Transverse colon (tissue), 4 donors: ENCODE measurements around the gene AXIN1. TPM values are rescaled to one million over a fixed set of nuclear protein-coding genes. Genes with fewer than 3 reads are reported as not detected.

Source experiments
- DNase-seq: peaks from one replicate; pipeline ENCODE4 v3.0.0-alpha.2; 2019
- H3K27ac ChIP-seq, 4 donors: fragments of 200-600 bp; sonication (generic); 2 replicates each; pipeline ENCODE4 v1.5.1; 2016 to 2018; ENCODE audit warnings: inconsistent platforms in 4 of 4
- H3K27me3 ChIP-seq: fragments of 200-600 bp; sonication (generic); 2 replicates; pipeline ENCODE4 v1.5.1; 2017; ENCODE audit warnings: inconsistent platforms
- H3K36me3 ChIP-seq, 4 donors: fragments of 200-600 bp; sonication (generic); 2 replicates each; pipeline ENCODE4 v1.5.1; 2017 to 2019; ENCODE audit warnings: inconsistent platforms in 4 of 4
- H3K4me1 ChIP-seq, 4 donors: fragments of 200-600 bp; sonication (generic); 2 replicates each; pipeline ENCODE4 v1.5.1; 2017 to 2020; ENCODE audit warnings: inconsistent platforms in 4 of 4
- H3K4me3 ChIP-seq, 4 donors: fragments of 200-600 bp; sonication (generic); 1 replicate in 1 of 4; 2 replicates in 3 of 4; pipeline versions ENCODE4 v1.5.1 to v1.6.1; 2017 to 2019; ENCODE audit warnings: inconsistent platforms in 4 of 4
- H3K9me3 ChIP-seq, 2 donors: fragments of 200-600 bp; sonication (generic); 2 replicates each; pipeline ENCODE4 v1.5.1; 2017 to 2019; ENCODE audit warnings: inconsistent platforms in 2 of 2
- EP300 ChIP-seq: sonication (generic); formaldehyde crosslinking; IDR thresholded peaks from one replicate; pipeline ENCODE4 v1.6.1; 2017; ENCODE audit warnings: antibody characterized with exemption, low read depth
- POLR2A ChIP-seq: fragments of 450-650 bp; IDR thresholded peaks from one replicate; pipeline ENCODE4 v1.6.1; 2016; ENCODE audit warnings: antibody characterized with exemption, mild to moderate bottlenecking, moderate library complexity
- POLR2AphosphoS5 ChIP-seq, 3 donors: sonication (generic); formaldehyde crosslinking; IDR thresholded peaks; one replicate each; pipeline ENCODE4 v1.6.1; 2016; ENCODE audit warnings: antibody characterized with exemption in 3 of 3
- WGBS, 2 donors: methylation state at CpG; one replicate each; pipeline ENCODE4 v1.1.5; 2018; ENCODE audit warnings: low coverage in 1 of 2; 5-methylcytosine and 5-hydroxymethylcytosine counted together
- in situ Hi-C, 4 donors: fragments of 200-750 bp; cut with MboI; loops; one replicate each; pipeline versions ENCODE4 v1.15.0 to v1.15.1; 2017; ENCODE audit warnings: low sequenced_read_pairs in 3 of 4, low pct_ligation_motif_present in 1 of 4, low pct_unique_long_range_greater_than_20kb in 1 of 4
- intact Hi-C: fragments of 100-400 bp; cut with DNase I; formaldehyde crosslinking; loops from one replicate; pipeline ENCODE4 v1.15.1; 2023; ENCODE audit warnings: low total_unique reads
- total RNA-seq, 4 donors: library from RNA; depleted of rRNA; stranded (reverse); fragments of >200 nt; gene quantifications; one replicate each; pipeline ENCODE4 v1.1.0, GENCODE V29; 2016
- TF ChIP-seq, protein P1 (sequence below), 5 experiments: fragments of 200-600 bp in 3 of 5; fragments of 450-650 bp in 2 of 5; sonication (generic) in 3 of 5; IDR thresholded peaks; 1 replicate in 2 of 5; 2 replicates in 3 of 5; pipeline ENCODE4 v1.5.1; 2016 to 2017; ENCODE audit warnings: antibody characterized with exemption in 5 of 5, inconsistent platforms in 3 of 5, mild to moderate bottlenecking in 2 of 5, moderate library complexity in 1 of 5

Gene AXIN1
- total RNA-seq, 4 donors from 2014 or later, result 41.4 to 73.7 (median 58.7) TPM

DNA sequence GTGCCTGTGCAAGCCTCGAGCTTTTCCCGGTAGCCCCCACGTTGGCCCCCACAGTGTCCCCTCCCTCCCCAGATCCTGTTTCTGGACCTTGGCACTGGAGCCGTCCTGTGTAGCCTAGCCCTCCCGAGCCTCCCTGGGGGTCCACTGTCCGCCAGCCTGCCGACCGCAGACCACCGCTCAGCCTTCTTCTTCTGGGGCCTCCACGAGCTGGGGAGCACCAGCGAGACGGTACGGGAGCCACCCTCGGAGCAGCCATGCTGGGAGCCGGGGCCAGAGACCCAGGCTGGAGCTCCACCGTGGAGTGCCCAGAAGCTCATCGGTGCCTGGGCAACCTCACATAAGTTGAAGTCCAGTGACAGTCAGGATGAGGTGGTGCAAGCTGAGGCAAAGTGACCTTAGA, 88.6 kb downstream of the AXIN1 start:
- DNase-seq, result no peak

DNA sequence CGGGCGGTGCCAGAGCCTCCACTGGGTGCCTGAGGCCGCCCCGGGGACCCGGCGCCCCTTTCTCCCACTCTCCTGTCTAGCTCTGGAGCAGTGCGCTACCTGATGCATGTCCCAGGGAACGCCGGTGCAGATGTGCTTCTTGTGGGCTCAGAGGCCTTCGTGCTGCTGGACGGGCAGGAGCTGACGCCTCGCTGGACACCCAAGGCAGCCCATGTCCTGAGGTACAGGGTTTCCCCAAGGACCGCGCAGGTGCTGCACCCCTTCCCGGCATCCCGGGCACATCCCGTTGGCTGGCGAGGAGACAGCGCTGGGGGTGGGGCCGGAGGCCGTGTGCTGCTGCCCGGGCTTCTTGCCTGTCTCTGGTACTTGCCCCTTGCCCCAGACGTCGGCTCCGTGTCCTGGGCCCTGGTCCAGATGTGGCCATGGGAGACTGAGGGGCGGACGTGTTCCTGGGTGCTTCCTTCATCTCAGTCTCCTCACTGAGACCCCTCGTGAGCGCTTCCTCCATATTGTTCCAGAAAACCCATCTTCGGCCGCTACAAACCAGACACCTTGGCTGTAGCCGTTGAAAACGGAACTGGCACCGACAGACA, 89.2 kb downstream of the AXIN1 start:
- Histone ChIP-seq H3K9me3 (no peaks in the 10 kb centered on the region), H3K27me3 (no peaks in the 10 kb centered on the region), H3K4me1 (peaks cover 0 to 7% (median 4%) of the 10 kb centered on the region in 4 donors), H3K27ac (no peak overlapping the region), H3K36me3 (peaks cover 0 to 29% (median 7%) of the 10 kb centered on the region in 4 donors), H3K4me3 (no peak overlapping the region)
- 93% methylated on average over 33 of the region's 35 CpGs; no CpG with 5 or more reads in 1 of the 2 donors for WGBS, 2 donors
- intact Hi-C loops, result no loop called here
- TF ChIP-seq, protein P1, sequence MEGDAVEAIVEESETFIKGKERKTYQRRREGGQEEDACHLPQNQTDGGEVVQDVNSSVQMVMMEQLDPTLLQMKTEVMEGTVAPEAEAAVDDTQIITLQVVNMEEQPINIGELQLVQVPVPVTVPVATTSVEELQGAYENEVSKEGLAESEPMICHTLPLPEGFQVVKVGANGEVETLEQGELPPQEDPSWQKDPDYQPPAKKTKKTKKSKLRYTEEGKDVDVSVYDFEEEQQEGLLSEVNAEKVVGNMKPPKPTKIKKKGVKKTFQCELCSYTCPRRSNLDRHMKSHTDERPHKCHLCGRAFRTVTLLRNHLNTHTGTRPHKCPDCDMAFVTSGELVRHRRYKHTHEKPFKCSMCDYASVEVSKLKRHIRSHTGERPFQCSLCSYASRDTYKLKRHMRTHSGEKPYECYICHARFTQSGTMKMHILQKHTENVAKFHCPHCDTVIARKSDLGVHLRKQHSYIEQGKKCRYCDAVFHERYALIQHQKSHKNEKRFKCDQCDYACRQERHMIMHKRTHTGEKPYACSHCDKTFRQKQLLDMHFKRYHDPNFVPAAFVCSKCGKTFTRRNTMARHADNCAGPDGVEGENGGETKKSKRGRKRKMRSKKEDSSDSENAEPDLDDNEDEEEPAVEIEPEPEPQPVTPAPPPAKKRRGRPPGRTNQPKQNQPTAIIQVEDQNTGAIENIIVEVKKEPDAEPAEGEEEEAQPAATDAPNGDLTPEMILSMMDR (IDR thresholded peaks at IDR 0.05), result no peak
- TF ChIP-seq EP300 (no peak), POLR2A (no peak), POLR2AphosphoS5 (IDR thresholded peaks at IDR 0.05) (no peak)
- DNase-seq, result no peak
- in situ Hi-C loops, result no loop called here

More for the DNA sequence above, 88.6 kb downstream of the AXIN1 start:
- H3K4me3 ChIP-seq, result no peak overlapping the region
- H3K27ac ChIP-seq, result no peak overlapping the region
- intact Hi-C loops, result no loop called here
- H3K36me3 ChIP-seq, result peaks cover 0 to 29% (median 7%) of the 10 kb centered on the region in 4 donors
- TF ChIP-seq, protein P1 (IDR thresholded peaks at IDR 0.05), result no peak
- no peak for TF ChIP-seq POLR2A
- TF ChIP-seq EP300, result no peak
- no peak for TF ChIP-seq POLR2AphosphoS5 (IDR thresholded peaks at IDR 0.05)
- H3K4me1 ChIP-seq, result peaks cover 0 to 11% (median 5%) of the 10 kb centered on the region in 4 donors
- H3K27me3 ChIP-seq, result no peaks in the 10 kb centered on the region
- no peaks in the 10 kb centered on the region for H3K9me3 ChIP-seq
- WGBS, 2 donors, result 89% methylated on average over 17 of the region's 17 CpGs; no CpG with 5 or more reads in 1 of the 2 donors
- in situ Hi-C loops, result no loop called here

DNA sequence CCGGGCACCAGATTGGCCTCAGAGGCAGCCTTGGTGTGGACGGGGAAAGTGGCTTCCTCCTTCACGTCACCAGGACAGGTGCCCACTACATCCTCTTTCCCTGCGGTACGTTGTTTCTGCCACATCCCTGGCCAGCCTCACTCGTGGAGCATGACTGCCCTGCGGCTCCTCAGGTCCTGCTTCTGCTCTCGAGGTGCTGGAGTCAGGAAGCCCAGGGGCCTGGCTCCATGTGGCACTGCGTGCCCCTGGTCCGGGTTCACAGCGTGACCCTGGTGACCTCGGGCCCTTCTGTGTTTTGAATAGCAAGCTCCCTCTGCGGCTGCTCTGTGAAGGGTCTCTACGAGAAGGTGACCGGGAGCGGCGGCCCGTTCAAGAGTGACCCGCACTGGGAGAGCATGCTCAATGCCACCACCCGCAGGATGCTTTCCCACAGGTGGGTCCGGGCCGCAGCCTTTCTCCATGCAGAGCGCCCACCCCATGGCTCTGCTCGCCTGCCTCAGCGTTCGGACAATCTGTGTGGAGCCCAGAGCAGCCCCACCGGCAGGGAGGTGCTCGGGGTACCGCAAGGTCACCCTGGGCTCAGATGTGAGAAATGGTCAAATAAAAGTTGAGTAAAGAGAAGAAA, 90.3 kb downstream of the AXIN1 start:
- 93 to 100% methylated on average over 3 to 28 of the region's 29 CpGs for WGBS, 2 donors
- Histone ChIP-seq H3K9me3 (no peaks in the 10 kb centered on the region), H3K27me3 (no peaks in the 10 kb centered on the region), H3K4me3 (no peak overlapping the region), H3K27ac (no peak overlapping the region), H3K36me3 (peaks cover 0 to 29% (median 7%) of the 10 kb centered on the region in 4 donors), H3K4me1 (peaks cover 0 to 5% (median 0%) of the 10 kb centered on the region in 4 donors)
- DNase-seq, result no peak
- intact Hi-C loops (no loop called here), in situ Hi-C loops (no loop called here)
- no peak for TF ChIP-seq EP300
- no peak for TF ChIP-seq POLR2AphosphoS5 (IDR thresholded peaks at IDR 0.05)
- no peak for TF ChIP-seq POLR2A
- TF ChIP-seq, protein P1 (IDR thresholded peaks at IDR 0.05), result no peak

GRCh38 chr16:261031-261691, 91.4 kb downstream of the AXIN1 start:
- H3K4me1 ChIP-seq, result peaks cover 0 to 5% (median 0%) of the 10 kb centered on the region in 4 donors
- H3K27me3 ChIP-seq, result no peaks in the 10 kb centered on the region
- in situ Hi-C loops (no loop called here), intact Hi-C loops (no loop called here)
- DNase-seq, result no peak
- no peak overlapping the region for H3K4me3 ChIP-seq
- WGBS, 2 donors, result 92% methylated on average over 28 of the region's 28 CpGs; no CpG with 5 or more reads in 1 of the 2 donors
- TF ChIP-seq POLR2A (no peak), EP300 (no peak), POLR2AphosphoS5 (IDR thresholded peaks at IDR 0.05) (no peak)
- TF ChIP-seq, protein P1 (IDR thresholded peaks at IDR 0.05), result no peak
- H3K27ac ChIP-seq, result no peak overlapping the region
- H3K36me3 ChIP-seq, result peaks cover 0 to 29% (median 7%) of the 10 kb centered on the region in 4 donors
- H3K9me3 ChIP-seq, result no peaks in the 10 kb centered on the region
